Stomach smooth muscle (tissue), 2 donors: Measurements from ENCODE around the gene FBXL20.

ENCODE experiments used
- H3K27ac ChIP-seq: one replicate; pipeline ENCODE4 v1.7.0; 2013; ENCODE audit warnings: mild to moderate bottlenecking, low read length, inconsistent platforms
- H3K27me3 ChIP-seq, 2 donors: one replicate each; pipeline ENCODE4 v1.7.0; 2013; ENCODE audit warnings: low read length in 2 of 2; ENCODE audit not compliant: insufficient read depth in 2 of 2, control insufficient read depth in 1 of 2
- H3K36me3 ChIP-seq, 2 donors: one replicate each; pipeline ENCODE4 v1.7.0; 2013; ENCODE audit warnings: low read length in 2 of 2; ENCODE audit not compliant: control insufficient read depth in 2 of 2, insufficient read depth in 2 of 2
- H3K4me1 ChIP-seq: one replicate; pipeline ENCODE4 v1.7.0; 2013; ENCODE audit warnings: low read length; ENCODE audit not compliant: control insufficient read depth, insufficient read depth
- H3K4me3 ChIP-seq, 2 donors: one replicate each; pipeline ENCODE4 v1.7.0; 2013; ENCODE audit warnings: low read length in 2 of 2
- H3K9ac ChIP-seq, 2 donors: one replicate each; pipeline ENCODE4 v1.7.0; 2013; ENCODE audit warnings: low read length in 2 of 2, mild to moderate bottlenecking in 1 of 2
- H3K9me3 ChIP-seq, 2 donors: one replicate each; pipeline ENCODE4 v1.7.0; 2013; ENCODE audit warnings: low read length in 2 of 2; ENCODE audit not compliant: control insufficient read depth in 2 of 2
- donor health status: healthy.
- donor health status: Pancreatic carcinoma.

FBXL20 gene

DNA sequence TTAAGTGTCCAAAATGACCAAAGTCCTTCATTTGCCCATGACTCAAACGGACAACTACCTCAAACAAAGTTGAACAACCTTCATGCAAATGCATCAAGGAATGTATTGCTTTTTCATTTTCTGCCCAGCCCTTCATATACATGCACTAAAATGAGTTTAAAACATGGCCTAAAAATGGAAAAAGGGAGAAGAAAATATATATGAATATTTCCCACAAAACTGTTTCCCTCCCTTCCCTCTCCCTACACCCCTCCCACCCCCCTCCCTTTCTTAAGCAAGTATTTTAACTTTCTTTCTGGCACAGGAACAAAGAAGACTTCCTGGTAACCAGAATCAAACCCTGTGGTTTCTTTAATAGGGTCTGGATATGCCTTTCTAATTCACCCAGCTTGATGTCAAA is 5.5 kb upstream of the FBXL20 start:
- H3K9me3 ChIP-seq: no peaks in the 10 kb centered on the region
- peaks cover 29 to 39% of the 10 kb centered on the region in 2 donors for H3K36me3 ChIP-seq
- no peak overlapping the region for H3K9ac ChIP-seq

DNA sequence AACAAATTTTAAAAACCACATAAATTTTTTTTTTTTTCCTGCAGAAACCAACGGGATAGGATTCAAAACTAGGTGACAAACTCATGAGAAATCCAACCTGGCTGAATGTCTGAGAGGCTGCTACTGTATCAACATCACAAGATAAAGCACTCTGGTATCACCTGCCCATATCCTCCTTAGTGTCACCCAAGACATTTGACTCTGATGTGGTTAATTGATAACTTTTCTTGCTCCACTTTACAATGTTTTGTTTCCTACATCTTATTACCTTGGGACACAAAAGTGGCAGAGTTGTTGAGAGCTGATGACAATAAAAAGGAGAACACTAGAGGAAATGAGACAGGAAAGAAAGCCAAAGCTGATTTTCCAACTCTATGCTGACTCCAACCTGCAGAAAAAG is 4.0 kb upstream of the FBXL20 start:
- no peak overlapping the region for H3K4me3 ChIP-seq
- no peaks in the 10 kb centered on the region for H3K9me3 ChIP-seq
- H3K9ac ChIP-seq: no peak overlapping the region
- peaks cover 6% of the 10 kb centered on the region for H3K4me1 ChIP-seq
- H3K36me3 ChIP-seq: peaks cover 28 to 33% of the 10 kb centered on the region in 2 donors
- H3K27ac ChIP-seq: no peak overlapping the region
- H3K27me3 ChIP-seq: no peaks in the 10 kb centered on the region

More for the DNA sequence above, 5.5 kb upstream of the FBXL20 start:
- H3K4me1 ChIP-seq: peaks cover 4% of the 10 kb centered on the region
- H3K27me3 ChIP-seq: no peaks in the 10 kb centered on the region
- no peak overlapping the region for H3K4me3 ChIP-seq
- no peak overlapping the region for H3K27ac ChIP-seq

DNA sequence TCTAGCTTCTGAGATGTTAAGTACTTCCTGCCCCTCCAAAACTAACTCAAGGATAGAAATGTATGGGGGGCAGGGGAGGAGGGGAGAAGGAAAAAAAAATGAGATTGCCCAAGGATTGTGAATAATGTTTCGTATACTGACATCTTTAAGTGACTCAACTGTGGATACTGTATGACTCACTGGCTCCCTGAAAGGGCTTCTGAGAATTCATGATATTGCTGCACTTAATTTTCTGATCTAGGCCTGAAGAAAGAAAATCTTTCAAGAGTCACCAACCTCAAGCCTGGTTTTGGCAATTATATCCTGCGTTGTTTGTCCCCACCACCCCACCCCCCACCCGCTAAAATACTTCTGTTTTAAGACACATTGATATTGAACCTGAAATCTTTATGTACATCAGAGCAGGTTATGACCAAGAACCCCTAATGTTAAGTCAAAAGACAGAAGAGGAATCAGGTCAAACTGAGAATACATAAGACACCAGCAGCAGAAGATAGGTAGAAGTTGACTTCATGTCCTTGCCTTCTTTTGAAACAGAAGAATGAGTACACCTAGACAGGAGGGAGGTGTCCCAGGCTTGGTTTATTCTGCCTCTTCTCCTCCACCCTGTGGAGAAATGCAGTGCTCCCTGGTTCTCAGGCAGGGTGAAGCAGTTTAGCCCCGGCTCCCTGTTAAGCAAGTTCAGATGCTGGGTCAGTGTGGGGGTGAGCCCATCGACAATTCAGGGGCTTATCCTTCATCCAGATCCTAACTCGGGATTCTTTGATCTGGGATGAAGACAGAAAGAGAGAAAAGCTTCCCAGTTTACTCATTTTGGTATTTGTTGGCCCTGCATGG is 3.3 kb upstream of the FBXL20 start:
- H3K27ac ChIP-seq: no peak overlapping the region
- H3K4me3 ChIP-seq: no peak overlapping the region
- H3K4me1 ChIP-seq: peaks cover 8% of the 10 kb centered on the region
- no peak overlapping the region for H3K9ac ChIP-seq
- no peaks in the 10 kb centered on the region for H3K27me3 ChIP-seq
- H3K36me3 ChIP-seq: peaks cover 22 to 26% of the 10 kb centered on the region in 2 donors
- no peaks in the 10 kb centered on the region for H3K9me3 ChIP-seq

DNA sequence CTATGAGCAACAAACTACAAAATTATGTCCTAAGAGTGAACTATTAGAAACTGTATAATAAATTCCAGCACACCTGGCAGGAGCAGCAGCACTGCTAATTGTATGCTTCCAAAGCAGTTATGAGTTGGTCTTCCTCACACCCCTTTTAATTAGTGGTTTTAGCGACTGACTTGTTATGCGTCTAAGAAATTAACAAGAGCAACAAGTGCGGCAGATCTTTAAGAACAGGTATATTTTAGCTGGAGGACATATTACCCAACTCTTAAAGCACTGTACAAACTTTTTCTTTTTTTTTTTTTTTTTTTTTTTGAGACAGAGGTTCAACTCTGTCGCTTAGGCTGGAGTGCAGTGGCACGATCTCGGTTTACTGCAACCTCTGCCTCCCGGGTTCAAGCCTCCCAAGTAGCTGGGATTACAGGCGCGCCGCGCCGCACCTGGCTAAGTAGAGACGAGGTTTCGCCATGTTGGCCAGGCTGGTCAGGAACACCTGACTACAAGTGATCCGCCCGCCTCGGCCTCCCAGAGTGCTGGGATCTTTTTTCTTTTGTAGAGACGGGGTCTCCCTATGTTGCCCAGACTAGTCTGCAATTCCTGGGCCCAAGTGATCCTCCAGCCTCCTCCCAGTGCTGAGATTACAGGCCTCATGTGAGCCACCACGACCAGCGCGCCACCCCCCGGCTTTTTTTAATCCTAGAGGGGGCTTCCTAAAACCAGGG is 1.6 kb upstream of the FBXL20 start:
- peak overlapping the region in 1 of 2 donors; percentile 92 for H3K4me3 ChIP-seq

DNA sequence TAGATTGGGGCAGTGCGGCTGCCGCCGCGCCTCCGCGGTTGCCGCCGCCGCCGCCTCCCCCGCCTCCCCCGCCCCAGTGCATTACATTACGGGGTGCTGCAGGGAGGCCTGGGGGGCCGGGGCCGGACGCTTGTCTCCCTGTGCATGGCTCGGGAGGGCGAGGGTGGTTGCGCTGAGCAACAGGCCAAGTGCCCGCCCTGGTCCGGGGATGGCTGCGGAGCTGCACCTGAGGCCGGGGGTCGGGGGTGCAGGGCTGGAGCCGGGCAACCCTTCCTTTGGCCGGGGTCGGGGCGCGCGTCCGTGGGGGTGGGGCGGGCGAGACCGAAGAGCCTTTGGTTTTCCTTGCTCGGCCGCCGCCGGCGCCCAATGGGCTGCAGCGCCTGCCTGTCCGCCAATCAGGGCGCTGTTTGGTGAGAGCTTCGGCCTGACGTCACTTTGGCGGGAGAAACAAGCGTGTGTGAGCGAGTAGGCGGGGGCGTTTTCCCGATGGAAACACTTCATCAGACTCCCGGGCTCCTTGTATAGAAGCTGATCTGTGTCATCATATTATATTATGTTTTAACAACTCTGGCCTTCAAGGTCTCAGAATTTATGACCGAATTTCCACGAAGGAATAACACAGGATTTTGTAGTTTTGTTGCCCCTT is 941 bp upstream of the FBXL20 start:
- Histone ChIP-seq H3K9ac (peak overlapping the region in 1 of 2 donors; percentile 83), H3K4me1 (peaks cover 5% of the 10 kb centered on the region), H3K27ac (peak overlapping the region; percentile 62), H3K4me3 (peak overlapping the region; percentile 58 to 92), H3K9me3 (no peaks in the 10 kb centered on the region), H3K36me3 (peaks cover 4 to 5% of the 10 kb centered on the region in 2 donors), H3K27me3 (no peaks in the 10 kb centered on the region)

More for the DNA sequence above, 1.6 kb upstream of the FBXL20 start:
- no peaks in the 10 kb centered on the region for H3K9me3 ChIP-seq
- peaks cover 9% of the 10 kb centered on the region in 2 donors for H3K36me3 ChIP-seq
- no peak overlapping the region for H3K9ac ChIP-seq
- peaks cover 8% of the 10 kb centered on the region for H3K4me1 ChIP-seq
- no peak overlapping the region for H3K27ac ChIP-seq
- H3K27me3 ChIP-seq: no peaks in the 10 kb centered on the region

DNA sequence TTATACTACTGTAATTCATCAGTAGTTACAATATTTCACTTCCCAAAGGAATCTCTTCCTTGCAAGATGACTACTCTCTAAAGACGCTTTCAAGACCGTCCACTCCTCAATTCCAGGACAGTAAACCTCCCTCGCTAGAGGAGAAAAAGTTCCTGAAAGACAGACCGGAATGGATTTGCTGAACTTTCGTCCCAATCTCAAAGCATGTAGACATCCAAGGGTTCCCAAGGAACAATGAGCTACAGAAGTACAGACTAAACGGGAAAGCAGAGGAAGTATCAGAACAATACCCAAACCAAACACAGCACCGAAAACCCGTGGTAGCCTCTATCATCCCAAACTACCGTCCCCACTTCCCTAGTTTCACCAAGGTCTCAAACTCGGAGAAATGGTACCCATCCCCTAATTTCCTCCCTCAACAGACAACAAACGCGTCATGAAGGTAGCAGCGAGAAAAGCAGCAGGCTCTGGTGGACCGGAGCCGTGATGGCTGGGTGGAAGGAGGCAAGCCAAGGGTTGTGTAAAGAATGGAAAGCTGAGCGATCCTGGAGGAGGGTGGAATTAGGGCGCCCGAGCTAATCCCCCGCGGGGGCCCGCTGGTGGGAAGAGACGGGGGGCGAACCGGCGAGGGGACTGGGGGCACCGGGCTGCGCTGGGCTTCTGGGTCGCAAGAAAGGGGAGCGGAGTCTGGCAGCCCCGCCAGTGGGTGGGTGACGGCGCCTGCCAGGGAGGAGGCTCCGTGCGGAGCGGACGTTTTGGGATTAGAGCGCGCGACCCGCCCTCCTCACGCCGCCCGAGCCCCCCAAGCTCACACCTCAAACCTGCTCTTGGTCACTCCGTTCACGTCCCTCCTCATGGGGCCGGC is 647 bp downstream of the FBXL20 start:
- Histone ChIP-seq H3K4me1 (peaks cover 5% of the 10 kb centered on the region), H3K9ac (peak overlapping the region; percentile 82 to 83), H3K9me3 (no peaks in the 10 kb centered on the region), H3K27me3 (no peaks in the 10 kb centered on the region), H3K27ac (peak overlapping the region; percentile 82), H3K36me3 (peaks cover 0 to 4% of the 10 kb centered on the region in 2 donors), H3K4me3 (peak overlapping the region; percentile 58 to 92)

DNA sequence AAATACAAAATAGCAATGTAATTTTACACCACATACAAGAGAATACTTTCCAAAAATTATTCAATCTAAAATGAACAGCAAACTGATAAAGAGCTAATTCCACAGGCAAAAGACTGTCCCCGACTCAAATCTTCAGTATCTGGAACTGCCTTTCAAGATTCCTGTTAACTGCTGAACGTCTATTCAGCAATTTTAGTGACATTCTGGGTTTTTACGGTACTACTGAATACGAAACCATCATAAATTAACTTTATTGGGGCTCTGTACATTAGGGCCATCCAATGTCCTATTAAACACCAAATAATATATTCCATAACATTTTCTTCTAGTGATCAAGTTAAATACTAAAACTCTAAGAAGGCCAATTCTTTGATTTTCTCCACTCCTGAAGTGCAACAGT is 1.6 kb downstream of the FBXL20 start:
- Histone ChIP-seq H3K27ac (no peak overlapping the region), H3K4me1 (peaks cover 5% of the 10 kb centered on the region), H3K9ac (peak overlapping the region in 1 of 2 donors; percentile 31), H3K9me3 (no peaks in the 10 kb centered on the region), H3K27me3 (no peaks in the 10 kb centered on the region), H3K36me3 (no peaks in the 10 kb centered on the region), H3K4me3 (peak overlapping the region; percentile 58 to 92)

DNA sequence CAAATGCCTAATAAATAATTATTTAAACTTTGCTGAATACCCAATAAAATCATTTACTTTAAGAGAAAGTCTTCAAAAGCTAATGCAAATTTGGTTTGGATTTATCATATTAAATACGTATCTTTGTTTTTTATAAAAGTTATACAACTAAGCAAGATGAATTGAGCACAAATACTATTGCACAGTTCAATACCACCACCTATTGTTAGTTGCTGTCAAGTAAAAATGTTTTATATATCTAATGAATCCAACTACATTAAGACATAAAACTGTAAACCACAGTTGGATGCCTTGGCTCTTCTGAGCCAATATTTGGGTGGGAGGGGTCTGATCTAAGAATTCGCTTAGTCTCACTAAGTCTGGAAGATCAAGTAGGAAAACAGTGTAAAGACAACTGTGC is 7.7 kb downstream of the FBXL20 start:
- H3K4me3 ChIP-seq: no peak overlapping the region
- H3K27ac ChIP-seq: no peak overlapping the region
- peak overlapping the region; percentile 1 to 42 for H3K9ac ChIP-seq
- H3K4me1 ChIP-seq: no peaks in the 10 kb centered on the region
- H3K9me3 ChIP-seq: no peaks in the 10 kb centered on the region
- no peaks in the 10 kb centered on the region for H3K36me3 ChIP-seq
- H3K27me3 ChIP-seq: no peaks in the 10 kb centered on the region

DNA sequence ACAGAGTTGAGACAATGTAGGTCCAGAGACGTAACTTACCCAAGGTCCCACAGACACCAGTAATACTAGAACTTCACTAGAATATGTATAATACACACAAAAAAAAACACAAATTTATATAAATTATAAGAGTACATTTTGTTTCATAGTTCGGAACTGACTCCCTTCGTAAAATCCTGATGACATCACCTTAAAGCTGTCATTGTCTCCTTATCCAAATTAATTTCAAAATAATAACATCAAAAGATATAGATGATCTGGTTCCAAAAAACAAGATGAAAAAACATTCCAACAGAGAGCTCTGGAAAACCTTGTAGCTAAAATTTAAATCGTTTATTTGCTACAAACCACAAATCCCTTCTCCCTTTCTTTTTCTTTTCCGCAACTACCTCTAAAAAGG is 10.0 kb downstream of the FBXL20 start:
- Histone ChIP-seq H3K27ac (no peak overlapping the region), H3K27me3 (no peaks in the 10 kb centered on the region), H3K36me3 (no peaks in the 10 kb centered on the region), H3K9ac (no peak overlapping the region), H3K9me3 (no peaks in the 10 kb centered on the region), H3K4me1 (no peaks in the 10 kb centered on the region), H3K4me3 (no peak overlapping the region)

DNA sequence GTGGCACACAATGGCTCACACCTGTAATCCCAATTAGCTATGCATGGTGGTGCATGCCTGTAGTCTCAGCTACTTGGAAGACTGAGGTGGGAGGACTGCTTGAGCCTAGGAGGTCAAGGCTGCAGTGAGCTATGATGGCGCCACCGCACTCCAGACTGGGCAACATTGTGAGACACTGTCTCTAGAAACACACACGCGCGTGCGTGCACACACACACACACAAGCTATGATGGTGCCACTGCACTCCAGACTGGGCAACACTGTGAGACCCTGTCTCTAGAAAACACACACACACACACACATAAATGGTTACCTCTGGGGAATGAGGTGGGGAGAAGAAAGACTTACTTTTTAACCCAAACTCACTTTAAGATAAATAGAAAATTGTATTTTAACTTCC is 16.4 kb downstream of the FBXL20 start:
- no peak overlapping the region for H3K9ac ChIP-seq
- no peak overlapping the region for H3K27ac ChIP-seq
- H3K4me1 ChIP-seq: no peaks in the 10 kb centered on the region
- H3K9me3 ChIP-seq: no peaks in the 10 kb centered on the region
- H3K27me3 ChIP-seq: no peaks in the 10 kb centered on the region
- no peaks in the 10 kb centered on the region for H3K36me3 ChIP-seq
- no peak overlapping the region for H3K4me3 ChIP-seq
